DMS 273 treated with DMSO at 0.1 percent for 48 hours (cell line): ENCODE measurements around the gene HHIPL1.
A peak's percentile ranks its signal among the peaks of the same experiment; 100 is the strongest.

Experiments
- DNase-seq: peaks from one replicate; lab custom pipeline; 2025; lab: John Stamatoyannopoulos, UW

The HHIPL1 gene

DNA sequence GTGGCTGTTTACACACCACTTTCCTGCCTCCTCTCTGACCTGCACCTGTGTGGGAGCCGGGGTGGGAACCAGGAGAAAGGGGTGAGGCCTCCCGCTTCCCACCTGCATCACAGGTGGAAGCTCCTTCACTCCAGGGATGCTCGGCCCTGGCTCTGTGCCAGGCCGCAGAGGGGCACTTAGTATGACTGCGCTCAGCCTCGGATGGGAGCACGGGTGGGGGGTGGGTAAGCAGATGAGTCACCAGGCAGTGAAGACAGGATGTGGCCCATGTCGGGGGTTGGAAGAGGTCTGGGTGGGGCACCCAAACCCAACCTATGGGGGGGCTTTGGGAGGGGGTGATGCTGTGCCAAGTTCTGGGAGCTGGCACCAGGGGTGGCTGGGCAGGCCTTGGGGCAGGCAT lies 31.7 kb downstream of the HHIPL1 start:
- DNase-seq, result no peak

DNA sequence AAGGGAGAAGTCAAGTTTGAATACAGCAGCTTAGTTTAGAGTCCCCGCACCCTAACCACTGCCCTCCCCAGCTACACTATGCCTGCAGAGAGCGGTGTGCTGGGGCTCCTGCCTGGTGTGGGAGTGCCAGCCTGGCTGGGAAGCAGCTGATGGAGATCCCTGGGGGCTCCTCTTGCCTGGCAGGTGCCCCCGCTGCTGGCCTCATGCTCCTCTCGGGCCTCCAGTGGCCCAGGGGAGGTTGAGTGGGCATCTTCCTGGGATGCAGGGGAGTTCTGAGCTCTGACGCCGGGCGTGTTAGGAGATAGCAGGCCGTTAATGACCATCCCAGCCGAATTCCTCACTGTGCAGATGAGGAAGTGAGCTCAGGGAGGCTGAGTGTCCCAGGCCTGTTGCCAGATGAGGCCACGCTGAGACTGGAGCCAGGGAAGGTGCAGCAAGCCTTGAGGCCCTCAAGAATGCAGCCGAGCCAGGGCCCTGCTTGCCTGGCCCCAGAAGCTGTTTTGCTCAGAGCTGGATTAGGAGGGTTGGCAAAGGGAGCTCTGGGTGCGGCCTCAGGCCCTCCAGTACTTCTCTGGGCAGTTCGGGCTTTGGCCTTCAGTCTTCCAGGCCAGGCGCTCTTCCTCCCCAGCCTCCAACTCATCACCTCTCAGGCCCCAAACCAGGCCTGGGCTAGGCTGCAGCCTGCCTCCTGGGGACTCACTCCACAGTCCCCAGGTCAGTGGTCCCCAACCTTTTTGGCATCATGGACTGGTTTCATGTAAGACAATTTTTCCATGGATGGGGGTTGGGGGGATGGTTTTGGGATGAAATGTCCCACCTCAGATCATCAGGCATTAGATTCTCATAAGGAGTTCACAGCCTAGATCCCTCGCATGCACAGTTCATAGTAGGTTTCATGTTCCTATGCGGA lies 32.6 kb downstream of the HHIPL1 start:
- DNase-seq, result no peak

DNA sequence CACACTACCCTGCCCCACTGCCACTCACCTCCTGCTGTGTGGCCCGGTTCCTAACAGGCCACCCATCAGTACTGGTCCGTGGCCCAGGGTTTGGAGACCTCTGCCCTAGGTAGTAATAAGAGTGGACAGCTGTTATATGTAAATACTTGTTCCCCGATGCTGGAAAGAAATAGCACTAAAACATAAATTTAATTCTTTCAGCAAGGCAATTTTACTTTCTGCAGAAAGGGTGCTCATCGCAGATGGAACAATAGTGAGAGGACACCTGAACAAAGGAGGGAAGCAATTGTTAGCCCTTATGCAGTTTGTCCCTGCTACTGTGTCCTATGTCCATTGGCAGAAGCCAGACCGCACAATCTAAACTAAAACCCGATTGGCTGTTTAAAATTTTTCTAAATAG lies 33.3 kb downstream of the HHIPL1 start:
- no peak for DNase-seq

DNA sequence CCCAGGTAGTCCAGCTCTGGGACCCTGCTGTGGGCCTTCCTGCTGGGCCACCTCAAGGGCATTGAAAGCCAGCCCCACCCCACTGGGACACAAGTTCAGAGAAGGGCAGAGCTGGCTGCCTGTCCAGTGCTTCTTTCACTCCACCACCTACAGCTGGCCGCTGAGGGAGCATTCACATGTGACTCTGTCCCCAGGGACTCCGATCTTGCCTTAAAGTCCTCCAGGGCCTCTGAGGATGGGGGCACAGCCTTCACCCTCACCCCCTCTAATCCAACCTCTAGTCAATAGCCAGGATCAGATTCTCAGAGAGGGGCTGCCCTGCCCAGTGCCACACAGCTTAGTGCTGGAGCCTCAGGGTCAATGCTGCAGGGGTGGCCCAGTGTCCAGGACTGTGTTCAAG lies 34.2 kb downstream of the HHIPL1 start:
- DNase-seq, result no peak

DNA sequence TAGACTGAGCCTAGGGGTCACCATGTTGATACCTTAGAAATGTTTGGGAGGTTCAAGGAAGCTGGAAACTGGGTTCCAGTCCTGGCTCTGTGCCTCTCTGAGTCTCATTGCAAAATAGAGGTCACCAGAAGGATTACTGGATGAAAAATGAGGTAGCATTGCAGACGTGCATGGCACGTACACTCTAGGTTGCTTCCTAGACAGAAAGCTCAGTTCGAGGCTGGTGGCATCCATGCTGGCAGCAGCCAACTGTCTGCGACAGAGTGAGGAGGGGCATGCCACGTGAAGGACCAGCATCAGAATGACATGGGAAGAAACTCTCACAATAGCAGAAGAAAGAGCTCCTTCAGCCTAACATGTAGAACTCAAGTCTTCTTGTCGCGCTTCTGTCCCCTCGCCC lies 34.6 kb downstream of the HHIPL1 start:
- DNase-seq, result no peak

DNA sequence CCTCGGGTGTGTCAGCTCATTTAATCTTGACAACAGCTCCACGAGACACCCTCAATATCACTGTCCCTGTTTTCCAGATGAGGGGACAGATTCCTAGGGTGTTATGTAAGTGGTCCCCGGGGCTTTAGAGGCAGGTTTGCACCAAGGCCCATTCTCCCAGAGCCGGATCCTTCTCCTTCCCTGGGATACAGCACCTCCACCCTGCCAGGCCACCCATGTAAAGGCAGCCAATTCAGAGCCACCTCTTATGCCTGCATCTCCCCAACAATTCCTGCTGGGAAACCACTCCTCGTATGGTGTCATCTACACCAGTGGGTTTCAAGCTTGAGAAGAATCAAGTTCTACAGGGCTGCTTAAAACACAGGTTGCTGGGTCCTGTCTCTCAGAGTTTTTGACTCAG lies 35.1 kb downstream of the HHIPL1 start:
- no peak for DNase-seq

DNA sequence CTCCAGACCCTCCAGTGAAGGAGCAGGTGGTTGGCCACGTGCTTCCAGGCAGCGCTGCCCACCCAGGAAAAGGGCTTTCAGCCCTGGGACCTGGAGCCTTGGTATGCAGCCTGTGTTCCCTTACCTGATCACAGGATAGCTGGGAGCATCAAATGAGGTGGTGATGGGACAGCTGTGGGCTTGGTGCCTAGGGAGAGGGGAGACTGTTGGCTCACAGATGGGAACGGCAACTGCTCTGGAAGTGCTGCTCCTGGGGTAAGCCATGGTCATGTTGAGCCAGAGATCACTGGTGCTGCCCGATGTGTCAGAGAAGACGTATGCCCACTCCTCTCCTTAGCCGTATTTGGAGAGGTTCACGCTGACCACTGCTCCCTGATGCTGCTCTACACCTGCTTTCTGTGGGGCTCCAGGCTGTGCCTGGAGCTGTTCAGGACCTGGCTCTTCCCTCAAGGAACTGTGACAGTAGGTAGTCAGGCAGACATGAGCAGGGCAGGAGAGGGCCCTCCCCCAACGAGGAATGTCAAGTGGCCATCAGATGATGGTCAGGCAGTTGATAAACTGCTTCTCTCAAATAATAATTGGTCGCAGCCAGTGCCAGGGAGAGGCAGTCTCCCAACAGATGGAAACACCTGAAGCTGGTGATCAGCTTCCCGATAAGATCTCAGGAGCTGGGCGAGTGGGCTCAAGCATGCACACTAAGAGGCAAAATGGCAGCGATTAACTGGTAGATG lies 36.3 kb downstream of the HHIPL1 start:
- DNase-seq, result no peak

DNA sequence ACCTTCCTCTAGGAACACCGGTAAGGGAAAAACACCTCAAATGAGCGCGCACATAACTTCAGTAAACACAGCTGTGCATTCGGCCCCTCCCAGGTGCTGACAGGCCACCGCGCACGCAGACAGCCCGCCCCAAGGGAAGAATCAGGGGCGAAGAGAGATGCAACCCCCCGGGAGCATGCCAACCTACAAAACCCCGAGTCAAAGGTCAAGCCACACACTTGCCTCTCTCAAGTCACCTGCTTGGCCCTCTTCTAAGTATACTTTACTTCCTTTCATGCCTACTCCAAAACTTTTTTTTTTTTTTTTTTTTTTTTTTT lies 36.9 kb downstream of the HHIPL1 start:
- DNase-seq, result no peak

DNA sequence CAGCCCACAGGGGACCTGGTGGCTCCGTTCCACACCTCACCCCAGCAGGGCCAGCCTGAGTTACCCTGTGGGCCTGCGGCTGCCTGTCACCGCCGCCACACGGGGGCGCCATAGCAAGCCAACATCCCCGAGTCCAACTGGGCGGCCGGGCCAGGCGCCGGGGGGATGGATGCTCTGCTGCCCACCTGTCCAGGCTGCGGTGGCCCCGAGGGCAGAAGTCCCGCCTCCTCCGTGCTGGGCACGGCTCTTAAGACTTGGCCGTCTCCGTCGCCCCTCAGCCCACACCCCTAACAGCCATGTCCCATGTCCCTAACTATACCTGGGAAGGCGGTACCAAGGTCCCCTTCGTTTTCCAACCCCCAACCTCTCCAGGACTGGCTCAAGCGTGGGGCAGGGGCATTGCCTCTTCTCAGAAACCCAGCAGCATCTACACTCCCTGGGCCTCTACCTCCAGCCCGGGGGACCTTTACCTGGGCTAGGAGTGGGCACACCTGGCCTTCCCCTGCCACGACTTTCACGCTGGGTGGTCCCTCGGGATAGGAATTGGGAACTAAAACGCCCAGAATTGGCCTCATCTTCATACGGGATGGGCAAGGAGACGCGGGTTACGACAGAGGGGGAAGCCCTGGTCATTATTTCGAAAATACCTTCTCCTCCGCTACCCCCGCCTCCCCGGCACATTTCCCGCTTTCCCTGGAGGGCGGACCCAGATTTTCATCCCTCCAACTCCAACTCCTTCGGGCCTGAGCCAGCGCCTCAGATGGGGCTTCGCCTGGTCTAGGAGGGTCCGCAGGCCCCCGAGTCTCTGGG lies 38.1 kb downstream of the HHIPL1 start:
- peak; percentile 33 for DNase-seq

DNA sequence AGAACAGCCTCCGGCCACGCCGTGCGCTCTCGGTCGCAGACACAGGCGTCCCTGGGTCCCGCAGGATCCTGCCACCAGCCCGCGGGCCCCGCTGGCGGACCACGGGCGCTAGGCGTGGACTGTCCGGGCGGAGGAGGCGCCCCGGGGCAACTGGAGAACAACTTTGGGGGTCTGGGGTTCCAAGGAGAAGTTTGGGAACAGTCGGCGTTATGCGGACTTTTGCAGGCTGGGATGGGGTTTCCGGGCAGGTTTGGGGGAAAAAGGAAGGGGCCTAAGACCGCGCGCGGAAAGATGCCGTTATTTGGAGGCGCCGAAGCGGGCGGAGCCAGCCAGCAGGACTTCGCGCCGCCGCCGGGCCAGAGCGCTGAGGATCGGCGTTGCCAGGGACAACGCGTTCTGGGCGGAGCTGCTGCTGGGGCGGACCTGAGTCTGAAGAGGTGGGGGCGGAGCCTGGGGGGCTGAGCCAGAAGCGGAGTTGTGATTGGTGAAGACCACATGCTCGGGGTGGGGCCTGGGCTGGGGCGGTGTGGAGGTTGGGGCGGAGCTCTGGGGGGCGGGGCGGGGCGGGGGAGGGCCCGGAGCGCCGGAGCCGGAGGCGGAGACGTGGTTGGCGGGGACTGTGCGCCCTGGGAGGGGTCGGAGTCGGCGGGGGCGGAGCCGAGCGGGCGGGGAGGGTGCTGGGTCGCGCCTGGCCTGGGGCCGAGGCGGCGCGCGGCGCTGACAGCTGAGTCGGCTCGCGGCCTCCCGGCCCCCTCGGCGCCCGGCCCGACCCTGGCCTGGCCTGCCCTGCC lies 38.9 kb downstream of the HHIPL1 start, which contains the start of gene CYP46A1:
Gene CYP46A1 (plus strand): TSS at position 680 of the 791 bp plus-strand sequence. CDS start 120 bp downstream, outside the sequence.
- DNase-seq, result peak; percentile 96

DNA sequence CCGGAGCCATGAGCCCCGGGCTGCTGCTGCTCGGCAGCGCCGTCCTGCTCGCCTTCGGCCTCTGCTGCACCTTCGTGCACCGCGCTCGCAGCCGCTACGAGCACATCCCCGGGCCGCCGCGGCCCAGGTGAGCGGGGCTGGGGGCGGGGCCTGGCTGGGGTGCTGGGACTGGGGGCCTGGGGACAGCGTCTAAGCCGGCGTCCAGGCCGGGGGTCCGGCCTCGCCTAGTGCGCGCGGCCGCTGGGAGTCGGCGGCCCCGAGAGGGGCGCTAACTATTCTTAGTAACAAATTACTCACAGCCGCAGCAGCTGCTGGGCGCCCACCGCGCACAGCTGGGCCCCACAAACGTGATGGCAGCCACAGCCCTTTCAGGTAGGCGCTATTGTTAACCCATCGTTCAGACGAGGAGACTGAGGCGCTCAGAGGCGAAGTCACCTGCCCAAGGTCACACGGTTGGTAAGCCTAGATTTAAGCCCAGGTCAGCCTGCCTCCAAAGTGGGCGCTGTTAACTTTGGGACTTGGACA lies 39.5 kb downstream of the HHIPL1 start:
- no peak for DNase-seq

DNA sequence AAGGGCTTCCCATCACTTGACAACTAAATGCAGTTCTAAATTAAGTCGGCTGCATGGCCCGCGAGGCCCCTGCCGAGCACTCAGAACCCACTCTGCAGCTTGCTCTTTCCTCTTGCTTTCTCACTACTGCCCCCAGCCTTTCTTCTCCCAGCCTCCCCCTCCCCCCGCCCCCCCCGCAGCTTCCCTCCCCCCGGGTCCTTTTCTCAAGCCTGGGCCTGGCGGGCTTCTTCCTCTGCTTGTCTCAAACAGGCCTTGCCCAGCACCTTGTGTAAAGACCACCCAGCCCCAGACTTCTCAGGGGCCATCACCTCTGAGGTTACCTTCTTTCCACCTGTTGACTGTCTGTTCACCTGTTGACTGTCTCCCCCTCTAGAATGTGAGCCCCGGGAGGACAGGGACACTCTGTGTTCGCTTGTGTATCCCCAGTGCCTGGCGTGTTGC lies 40.2 kb downstream of the HHIPL1 start:
- DNase-seq, result no peak

DNA sequence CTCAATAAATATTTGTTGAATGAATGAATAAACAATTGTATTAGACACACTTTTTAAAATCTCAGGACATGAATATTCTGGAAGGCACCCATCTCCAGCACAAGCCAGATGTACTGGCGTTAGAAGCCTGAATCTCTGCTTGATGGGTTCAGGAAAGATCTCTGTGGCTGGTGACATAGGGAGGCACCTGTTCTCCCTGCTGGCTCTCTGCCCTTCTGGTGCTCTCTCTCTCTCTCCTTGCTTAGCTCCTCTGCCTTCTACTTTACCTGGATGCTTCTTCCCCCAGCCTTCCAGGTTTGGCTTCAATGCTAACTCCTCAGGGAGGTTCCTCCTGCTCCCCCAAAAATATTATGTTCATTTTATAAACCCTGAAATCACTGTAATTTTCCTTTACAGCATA lies 40.7 kb downstream of the HHIPL1 start:
- no peak for DNase-seq

DNA sequence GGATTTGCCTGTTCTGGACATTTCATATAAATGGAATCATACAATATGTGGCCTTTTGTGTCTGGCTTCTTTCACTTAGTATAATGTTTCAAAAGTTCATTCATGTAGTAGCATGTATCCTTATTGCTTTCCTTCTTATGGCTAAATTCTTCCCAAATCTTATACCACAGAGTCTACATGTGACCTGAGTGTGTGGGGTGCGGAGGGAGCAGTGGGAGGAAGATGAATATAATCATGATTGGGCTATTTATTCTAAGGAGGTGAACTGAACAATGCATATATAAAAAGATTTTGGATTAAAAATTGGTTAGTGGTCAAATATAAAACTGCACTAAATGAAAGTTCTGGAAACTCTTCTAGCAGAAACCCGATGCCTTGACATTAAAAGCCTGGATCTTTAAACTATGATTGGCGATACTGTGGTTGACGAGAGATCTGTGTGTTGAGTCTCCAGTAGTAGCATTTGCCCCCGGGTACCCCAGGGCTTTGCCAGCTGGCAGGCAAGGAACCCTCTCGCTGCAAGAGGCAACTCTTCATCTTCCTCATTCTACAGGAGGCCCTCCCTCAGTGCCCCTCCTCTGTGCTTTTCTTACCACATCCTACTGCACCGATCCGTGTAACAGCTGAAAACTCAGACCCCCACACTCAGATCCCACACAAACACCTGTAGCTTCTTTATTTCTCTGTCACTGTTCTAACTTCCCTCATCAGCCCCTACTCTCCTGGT lies 41.8 kb downstream of the HHIPL1 start:
- no peak for DNase-seq

DNA sequence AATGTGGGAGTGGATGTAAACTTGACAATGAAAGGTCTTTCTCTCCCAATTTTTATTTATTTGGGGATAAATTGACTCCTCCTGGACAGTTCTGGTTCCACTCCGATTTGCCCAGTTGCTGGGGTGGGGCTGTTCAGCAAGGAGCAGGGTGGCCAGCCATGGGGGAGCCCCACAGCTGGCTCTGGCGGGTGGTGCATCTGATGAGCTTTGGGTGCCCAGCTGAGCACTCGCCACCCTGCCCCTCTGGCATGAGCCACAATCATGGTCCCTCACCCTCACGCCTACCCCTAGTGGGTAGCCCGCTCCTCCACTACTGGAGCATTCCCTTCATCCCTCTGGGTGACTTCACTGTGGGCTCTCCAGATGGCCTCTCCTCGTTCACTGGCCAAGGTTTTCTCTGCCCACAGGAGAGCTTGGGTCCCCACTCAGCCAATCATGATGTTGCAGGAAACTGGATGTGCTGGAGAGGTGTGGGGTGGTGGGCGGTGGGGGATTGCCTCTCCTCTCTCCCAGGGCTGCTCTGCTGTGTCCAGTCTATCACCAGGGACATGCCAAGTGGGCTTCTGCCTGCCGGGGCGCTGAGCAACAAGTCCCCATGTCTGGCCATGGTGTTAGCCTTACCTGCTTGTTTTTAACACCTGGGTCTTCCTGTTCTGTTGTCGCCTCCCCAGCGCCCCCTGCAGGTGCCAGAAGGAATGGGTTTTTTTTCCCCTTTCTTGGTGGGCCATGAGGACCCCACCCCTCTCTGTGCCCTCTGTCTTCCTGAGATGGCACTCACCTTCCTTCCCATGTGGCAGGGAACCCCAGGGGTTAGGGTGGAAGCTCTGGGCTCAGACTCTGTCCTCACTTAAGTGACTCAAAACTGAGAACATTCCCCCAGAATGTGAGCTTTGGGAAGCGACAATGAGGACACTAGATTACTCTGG lies 42.6 kb downstream of the HHIPL1 start:
- DNase-seq, result no peak

DNA sequence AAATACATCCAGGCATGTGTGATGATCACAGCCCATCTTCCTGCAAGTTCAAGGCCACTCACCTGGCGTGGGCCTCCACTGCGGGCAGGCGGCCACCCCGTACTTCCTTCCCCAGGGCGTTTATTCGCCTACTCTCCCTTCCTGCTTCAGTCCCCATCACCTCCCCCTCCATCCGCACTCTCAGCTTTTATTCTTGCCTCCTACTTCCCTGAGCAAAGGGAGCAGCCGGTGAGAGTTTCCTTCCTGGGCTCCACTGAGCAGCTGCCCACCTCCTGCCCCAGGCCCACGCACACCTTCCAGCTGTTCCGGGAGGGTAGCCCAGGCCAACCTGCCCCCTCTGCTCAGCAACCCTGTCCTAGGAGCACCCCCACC lies 43.3 kb downstream of the HHIPL1 start:
- no peak for DNase-seq

DNA sequence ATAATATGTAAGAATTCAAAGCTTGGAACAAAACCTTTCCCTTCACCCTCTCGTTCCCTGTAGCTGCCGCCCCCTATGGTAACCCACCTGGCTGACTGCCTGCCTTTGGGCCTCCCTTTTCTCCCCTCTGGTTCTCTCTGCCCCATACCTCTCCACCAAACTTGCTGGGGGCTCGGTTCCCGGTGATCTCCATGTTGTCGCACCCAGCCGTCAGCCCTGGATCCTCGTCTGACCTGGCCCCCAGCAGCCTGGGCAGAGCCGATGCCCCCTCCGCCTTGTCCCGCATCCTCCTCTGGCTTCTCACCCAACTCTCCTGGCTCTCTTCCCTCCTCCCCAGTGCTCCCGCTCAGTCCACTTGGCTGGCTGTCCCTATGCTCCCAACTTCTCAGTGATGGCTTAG lies 43.7 kb downstream of the HHIPL1 start:
- no peak for DNase-seq

DNA sequence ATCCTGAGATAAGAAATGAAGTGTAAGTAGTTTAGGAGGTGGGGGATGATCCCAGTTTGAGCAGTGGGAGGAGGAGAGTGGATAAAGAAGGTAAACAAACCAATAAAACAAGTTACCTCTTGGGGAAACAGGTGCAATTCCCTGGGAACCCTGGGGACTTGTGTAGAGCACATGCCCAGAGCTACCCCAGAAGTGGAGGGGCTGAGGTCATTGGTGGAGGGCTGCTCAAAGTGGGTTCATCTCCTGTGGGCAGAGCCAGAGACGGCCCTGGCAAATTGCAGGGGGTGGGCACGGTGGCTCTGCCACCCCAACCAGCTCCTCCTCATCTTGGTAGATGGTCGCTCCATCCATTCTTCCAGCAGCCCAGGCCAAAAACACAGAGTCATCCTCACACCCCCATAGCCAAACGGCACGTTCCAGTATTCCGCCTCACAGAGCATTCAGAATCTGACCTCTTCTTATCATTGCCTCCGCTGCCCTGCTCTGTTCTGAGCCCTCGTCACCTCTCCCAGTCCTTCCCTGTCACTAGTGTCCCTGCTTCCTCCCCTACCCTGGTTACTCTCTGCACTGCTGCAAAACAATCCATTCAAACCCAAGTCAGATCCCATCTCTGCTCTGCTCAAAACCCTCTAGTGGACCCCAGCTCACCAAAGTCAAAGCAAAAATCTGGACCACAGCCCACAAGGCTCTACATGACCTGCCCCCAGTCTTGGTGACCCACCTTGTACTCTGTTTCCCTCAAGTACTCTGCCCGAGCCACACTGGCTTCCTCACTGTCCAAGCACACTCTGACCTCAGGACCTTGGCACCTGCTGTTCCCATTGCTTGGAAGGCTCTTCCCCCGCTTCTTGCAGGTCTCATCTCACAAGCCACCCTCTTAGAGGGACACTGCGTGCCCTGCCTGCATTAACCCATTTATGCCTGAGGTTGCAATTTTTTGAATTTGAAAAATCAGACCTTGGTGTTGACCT lies 44.6 kb downstream of the HHIPL1 start:
- DNase-seq, result no peak
